Fibroblast of gingiva (primary cell): ENCODE results near the gene COL18A1.

Experiments used
- DNase-seq: peaks from one replicate; pipeline ENCODE4 v3.0.0-alpha.2; 2011; ENCODE audit warnings: low read depth

The COL18A1 gene

DNA sequence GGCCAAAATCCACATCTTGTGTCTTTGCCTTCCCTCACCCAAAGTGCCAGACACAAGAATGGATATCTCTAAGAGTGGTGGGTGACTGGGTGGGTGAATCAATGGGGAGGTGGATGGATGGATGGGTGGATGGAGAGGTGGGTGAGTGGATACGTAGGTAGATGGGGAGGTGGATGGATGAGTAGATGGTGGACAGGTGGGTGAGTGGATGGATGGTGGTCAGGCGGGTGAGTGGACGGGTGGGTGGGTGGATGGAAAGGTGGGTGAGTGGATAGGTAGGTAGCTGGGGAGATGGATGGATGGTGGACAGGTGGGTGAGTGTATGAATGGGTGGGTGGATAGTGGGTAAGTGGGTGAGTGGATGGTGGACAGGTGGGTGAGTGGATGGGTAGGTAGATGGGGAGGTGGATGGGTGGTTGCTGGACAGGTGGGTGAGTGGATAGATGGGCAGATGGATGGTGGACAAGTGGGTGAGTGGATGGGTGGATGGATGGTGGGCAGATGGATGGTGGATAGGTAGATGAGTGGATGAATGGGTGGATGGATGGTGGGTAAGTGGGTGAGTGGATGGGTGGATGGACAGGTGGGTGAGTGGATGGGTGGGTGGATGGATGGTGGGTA, 103.0 kb downstream of the COL18A1 start:
- no peak for DNase-seq

DNA sequence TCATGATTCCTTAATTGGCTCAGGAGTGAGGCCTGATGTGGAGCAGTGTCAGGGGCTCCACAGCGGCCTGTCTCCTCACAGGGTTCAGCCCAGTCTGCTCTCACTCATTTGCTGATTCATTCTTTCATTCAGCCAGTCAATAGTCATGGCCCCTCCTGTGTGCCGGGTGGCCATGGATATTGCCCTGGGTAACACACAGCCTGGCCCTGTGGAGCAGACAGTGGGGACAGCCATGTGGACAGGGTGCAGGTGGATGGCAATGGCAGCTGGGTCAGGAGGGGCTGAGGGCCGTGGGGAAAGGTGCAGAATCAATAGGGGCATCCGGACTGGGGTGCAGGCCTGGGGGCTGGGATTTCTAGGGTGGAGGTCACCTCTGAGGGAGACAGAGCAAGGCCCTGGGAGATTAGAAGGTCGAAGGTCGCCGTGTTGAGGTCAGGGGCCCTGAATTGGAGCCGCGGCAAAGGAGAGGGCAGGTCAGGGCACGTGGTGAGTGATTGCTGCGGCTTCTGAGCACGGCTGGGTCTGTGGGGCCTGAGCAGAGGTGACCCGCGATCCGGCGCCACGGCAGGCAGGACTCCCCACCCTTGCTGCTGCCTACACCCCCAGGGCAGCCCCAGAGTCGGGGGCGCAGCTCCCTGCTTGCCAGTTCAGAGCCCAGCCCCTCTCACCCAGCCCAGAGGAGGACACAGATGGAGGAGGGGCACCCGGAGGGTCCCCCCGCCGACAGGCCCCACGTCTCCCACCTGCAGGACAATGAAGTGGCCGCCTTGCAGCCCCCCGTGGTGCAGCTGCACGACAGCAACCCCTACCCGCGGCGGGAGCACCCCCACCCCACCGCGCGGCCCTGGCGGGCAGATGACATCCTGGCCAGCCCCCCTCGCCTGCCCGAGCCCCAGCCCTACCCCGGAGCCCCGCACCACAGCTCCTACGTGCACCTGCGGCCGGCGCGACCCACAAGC, 103.9 kb downstream of the COL18A1 start:
- DNase-seq, result no peak

DNA sequence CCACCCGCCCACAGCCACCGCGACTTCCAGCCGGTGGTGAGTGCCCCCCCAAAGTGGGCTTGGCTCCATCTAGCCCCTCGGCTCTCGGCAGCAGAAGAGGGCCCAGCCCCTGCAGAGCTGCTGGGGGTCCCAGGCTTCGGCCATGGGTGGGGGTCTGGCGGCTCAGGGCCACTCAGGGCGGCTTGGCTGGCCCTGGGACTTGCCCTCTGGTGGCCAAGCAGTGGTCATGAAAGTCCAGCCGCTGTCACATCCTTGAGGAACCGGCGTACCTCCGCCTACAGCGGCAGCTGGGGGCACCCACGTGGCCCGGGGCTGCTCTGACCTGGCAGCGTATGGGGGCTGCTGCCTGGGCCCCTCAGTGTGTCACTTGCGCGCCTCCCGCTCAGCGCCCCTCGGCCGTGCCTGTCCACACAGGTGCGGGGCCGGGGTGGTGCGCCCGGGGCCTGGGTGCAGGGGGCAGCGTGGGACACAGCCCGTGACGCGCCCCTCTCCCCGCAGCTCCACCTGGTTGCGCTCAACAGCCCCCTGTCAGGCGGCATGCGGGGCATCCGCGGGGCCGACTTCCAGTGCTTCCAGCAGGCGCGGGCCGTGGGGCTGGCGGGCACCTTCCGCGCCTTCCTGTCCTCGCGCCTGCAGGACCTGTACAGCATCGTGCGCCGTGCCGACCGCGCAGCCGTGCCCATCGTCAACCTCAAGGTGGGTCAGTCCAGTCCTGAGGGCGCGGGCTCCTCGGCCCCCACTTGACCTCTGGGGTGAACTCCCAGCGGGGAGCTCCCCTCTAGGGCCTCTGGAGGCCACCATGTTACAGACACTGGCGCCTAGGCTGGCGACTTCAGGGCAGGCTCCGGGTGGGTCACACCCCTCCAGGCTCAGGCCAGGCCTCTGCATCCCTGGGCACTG, 104.9 kb downstream of the COL18A1 start:
- no peak for DNase-seq

DNA sequence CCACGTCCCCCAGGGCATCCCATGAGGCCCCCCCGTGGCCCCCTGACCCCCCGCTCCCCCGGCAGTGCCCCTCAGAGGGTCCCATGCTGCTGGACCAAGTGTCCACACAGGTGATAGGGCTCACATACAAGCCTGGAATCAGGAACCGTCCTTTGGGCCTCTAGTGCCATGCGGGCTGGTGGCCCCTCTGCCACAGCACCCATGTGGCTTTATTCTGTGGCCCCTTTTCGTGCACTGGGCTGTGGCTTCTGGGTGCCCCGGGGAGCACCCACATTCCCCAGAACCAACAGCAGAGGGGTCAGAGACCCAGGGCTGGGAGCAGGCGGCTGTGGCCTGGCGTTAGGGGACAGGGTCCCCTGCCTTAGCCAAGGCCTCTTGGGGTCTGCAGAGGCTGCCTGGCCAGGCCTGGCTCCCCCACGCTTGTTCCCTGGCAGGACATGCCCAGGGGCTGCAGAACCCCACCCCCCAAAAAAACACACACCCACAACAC, 105.5 kb downstream of the COL18A1 start:
- no peak for DNase-seq

DNA sequence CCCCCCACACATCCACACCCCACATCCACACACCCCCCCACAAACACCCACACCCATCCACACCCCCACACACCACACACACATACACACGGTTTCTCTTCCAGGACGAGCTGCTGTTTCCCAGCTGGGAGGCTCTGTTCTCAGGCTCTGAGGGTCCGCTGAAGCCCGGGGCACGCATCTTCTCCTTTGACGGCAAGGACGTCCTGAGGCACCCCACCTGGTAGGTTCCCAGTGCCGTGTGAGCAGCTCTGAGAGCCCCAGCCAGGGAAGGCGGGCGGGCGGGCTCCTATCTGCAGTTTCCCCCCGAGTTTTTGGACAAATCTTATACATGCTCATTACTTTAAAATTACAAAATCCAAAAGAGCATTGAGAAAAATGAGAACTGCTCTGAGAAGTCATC, 106.0 kb downstream of the COL18A1 start:
- DNase-seq, result no peak

DNA sequence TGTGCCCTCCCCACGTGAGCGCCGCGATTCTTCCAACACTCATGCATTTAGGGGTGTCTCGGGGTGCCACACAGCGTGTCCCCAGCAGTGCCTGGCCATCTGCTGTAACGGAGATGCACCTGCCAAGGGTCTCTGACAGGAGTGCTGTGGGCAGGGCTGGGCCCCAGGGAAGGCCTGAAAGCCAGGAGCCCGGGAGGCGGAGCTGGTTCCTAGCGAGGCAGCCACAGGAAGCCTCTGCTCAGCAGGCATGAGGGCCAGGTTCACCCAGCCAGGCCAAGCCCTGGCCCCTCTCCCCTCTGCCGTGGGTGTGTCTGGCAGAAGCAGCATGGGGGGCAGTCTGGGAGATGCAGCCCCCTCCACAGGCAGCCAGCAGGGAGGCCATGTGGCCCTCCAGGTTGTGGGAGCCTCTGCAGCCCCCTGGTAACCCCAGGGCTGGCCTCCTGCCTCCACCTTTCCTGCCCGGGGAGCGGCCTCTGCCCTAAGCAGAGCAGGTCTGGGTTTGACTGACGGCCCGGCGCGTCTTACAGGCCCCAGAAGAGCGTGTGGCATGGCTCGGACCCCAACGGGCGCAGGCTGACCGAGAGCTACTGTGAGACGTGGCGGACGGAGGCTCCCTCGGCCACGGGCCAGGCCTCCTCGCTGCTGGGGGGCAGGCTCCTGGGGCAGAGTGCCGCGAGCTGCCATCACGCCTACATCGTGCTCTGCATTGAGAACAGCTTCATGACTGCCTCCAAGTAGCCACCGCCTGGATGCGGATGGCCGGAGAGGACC, 106.9 kb downstream of the COL18A1 start:
- no peak for DNase-seq

DNA sequence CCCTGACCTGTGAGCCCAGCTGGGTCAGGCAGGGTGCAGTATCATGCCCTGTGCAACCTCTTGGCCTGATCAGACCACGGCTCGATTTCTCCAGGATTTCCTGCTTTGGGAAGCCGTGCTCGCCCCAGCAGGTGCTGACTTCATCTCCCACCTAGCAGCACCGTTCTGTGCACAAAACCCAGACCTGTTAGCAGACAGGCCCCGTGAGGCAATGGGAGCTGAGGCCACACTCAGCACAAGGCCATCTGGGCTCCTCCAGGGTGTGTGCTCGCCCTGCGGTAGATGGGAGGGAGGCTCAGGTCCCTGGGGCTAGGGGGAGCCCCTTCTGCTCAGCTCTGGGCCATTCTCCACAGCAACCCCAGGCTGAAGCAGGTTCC, 107.6 kb downstream of the COL18A1 start:
- DNase-seq, result no peak

DNA sequence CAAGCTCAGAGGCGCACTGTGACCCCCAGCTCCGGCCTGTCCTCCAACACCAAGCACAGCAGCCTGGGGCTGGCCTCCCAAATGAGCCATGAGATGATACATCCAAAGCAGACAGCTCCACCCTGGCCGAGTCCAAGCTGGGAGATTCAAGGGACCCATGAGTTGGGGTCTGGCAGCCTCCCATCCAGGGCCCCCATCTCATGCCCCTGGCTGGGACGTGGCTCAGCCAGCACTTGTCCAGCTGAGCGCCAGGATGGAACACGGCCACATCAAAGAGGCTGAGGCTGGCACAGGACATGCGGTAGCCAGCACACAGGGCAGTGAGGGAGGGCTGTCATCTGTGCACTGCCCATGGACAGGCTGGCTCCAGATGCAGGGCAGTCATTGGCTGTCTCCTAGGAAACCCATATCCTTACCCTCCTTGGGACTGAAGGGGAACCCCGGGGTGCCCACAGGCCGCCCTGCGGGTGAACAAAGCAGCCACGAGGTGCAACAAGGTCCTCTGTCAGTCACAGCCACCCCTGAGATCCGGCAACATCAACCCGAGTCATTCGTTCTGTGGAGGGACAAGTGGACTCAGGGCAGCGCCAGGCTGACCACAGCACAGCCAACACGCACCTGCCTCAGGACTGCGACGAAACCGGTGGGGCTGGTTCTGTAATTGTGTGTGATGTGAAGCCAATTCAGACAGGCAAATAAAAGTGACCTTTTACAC, 108.2 kb downstream of the COL18A1 start:
- DNase-seq, result no peak

DNA sequence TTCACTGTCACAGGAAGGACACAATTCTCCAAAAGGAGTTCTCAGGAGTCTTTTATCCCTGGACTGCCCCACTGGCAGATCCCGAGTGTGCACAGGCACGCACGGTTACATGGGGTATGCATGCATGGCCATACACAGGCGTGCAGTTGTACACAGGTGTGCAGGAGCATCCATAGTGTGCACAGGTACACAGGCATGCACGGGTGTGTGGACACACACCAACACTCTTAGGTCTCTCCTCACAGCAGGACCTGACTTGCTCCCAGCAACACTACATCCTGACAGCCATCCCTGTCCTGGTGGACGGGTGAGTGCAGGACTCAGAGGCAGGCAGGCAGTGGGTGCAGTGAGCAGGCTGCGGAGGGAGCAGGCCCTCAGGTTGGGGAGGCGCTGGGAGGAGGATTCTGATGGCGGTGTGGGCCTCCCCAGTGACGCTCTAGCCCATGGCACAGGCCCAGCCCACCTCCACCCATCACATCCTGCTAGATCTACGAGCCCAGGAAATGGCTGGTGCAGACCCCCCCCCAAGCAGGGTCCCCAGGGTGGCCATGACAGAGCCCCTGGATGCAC, 108.9 kb downstream of the COL18A1 start:
- DNase-seq, result no peak

DNA sequence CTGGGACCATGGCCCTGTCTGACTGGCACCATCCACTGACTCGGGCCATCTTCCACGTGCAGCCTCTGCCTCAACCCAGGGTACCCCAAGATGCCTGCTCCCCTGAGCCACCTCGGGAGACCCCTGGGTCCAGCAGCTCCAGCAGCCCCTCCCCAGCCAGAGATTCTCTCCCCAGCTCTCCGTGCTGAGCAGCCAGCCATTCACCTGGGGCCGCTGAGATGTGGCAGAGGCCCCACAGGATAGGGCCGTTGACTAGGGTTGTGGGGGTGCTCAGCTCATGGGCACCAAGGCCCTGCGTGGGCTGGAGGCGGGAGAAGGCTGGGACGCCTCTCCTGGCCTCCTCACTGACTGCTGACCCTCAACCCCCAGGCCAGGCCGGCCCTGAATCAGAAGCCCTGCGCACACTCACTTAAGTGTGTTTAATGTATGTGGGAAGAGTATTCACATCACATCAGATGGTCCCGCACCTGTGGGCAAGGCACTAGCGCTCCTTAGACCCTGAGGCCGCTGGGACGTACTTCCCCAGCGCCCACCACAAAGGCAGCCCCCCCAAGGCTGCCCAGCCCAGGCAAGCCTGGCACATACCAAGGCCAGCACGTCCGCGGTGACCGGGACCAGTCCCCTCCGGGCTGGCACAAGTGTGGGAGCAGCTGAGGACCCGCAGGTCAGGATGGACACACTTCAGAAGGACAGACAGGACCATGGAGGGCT, 109.5 kb downstream of the COL18A1 start:
- no peak for DNase-seq

DNA sequence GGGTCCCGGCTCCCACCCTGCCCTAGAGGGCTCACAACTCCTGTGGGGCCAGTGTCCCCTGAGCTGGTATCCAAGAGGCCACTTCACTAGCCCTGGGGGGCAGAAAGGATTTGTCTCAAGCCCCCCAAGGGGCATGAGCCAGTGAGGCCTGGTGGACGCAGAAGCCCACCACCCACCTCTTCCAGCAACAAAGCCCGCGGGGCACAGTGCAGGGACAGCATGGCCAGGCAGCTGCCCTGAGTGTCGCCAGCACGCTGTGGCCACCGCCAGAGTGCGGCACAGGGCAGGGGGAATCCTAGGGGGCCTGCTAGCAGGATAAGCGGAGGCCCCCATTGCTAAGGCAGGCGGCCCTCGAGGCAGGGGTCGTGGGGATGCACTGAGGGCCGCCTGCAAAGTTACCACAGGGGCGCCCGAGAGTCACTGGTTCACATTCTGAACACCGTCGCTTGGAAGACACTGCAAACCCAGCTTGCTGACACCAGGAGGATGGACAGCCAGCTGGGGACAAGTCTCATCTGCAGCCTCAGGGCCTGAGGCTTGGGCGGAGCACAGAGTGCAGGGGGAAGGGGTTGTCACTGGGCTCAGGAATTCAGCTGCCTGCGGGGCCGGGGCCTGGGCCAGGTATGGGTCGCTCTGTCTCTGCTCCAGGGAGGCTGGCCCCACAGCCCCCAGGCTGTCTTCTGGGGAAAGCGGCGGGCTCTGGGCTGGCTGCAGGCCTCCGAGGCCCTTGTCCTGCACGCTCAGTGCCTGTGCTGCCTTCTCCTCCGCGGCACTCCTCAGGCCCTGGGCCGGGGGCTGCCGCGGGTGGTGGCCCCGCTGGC, 110.5 kb downstream of the COL18A1 start:
- no peak for DNase-seq

DNA sequence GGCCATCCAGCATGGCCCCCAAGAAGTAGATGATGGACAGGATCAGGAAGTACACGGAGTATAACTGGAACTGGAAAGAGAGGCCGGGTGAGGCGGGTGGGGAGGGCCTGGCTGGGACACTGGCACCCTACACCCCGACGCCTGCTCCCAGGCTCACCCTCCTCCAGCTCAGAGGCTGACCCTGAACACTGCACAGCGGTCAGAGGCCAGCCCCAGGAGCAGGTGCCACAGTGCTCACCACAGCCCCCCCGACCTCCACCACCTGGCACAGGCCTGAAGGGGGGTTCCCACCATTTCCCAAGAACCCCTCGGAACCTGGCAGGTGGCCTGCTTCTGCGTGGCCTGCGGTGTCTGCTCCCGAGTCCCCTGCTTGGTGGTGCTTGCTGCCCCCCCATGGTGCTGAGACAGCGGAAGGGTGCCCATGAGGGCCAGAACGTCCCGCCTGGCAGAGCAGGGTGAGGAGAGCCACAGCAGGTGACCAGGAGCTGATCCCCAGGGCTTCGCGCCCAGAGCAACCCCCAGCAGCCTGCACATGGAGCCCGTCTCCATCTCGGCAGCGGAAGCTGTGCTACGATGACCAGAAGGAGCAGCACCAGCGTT, 111.2 kb downstream of the COL18A1 start:
- DNase-seq, result no peak

DNA sequence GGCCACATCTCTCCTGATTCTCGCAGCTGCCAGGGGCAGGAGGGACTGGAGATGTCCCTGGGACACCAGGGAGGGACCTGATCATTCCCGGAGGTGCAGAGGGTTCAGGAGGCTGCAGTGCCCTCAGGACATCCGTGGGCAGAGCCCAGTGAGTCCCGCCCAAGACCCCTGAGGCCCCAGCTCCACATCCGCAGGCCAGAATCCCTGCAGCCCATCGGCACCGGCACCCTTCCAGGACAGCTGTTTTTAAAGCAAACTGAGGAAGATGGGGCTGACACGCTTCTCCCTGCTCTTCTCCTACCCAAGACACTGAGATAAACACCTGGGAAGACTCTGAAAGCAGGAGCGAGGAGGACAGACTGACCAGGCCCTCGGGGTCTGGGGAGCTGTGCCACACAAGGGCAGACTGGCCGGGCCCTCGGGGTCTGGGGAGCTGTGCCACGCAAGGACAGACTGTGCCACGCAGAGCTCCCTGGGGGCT, 111.7 kb downstream of the COL18A1 start:
- no peak for DNase-seq

DNA sequence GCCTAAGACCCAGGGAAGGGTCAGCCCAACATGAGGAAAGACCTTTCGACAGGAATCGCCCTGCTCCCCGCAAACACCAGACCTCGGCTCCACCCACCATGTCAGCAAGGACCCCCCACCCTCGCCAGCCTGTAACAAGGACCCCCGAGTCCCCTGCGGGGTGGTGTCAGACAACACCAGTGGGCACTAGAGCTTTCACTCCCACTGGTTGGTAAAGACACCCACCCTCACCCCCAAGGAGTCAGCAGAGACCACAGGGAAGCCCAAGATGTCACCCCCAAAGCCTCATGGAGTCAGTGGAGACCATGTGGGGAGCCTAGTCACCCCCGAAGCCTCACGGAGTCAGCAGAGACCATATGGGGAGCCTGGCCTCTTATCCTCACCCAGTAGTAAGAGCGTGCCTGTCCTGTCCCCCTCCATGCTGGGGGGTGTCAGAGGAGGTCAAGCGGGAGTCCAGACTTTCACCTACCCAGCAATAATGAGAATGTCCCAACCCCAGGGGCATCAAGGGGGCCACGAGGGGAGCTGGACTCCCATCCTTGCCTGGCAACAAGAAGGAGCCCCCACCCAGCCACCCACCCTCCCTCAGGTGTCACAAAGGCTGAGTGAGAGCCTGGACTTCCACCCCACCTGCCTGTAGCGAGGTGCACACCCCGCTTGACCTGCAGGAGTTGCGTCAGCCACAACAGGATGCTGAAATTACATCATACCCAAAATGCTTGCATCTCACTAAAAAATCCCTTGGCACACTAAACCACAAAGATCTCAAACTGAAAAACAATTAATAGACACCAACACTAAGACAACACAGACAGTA, 112.5 kb downstream of the COL18A1 start:
- no peak for DNase-seq

DNA sequence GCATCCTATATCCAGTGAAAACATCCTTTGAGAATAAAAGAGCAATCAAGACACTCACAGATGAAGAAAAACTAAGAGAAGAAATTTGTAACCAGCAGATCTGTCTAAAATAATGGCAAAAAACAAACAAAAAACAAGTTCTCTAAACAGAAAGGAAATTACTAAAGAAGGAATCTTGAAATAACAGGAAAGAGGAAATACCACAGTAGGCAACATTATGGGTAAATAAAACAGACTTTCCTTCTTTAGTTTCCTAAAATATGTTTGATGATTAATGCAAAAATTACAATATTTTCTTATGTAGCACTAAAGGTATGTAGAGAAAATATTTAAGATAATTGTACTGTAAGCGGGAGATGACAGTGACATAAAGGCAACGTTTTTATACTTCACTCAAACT, 113.8 kb downstream of the COL18A1 start:
- no peak for DNase-seq

DNA sequence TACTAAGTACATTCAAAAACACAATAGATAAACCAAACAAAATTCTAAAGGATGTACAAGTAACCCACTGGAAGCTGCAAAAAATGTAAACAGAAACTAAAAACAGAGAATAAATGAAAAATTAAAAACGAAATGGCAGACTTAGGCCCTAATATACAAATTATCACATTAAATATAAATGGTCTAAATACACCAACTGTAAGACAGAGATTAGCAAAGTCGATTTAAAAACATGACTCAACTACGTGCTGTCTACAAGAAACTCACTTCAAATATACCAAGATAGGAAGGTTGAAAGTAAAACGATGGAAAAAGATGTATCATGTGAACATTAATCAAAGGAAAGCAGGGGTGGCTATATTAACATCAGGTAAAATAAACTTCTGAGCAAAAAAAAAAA, 114.2 kb downstream of the COL18A1 start:
- no peak for DNase-seq

DNA sequence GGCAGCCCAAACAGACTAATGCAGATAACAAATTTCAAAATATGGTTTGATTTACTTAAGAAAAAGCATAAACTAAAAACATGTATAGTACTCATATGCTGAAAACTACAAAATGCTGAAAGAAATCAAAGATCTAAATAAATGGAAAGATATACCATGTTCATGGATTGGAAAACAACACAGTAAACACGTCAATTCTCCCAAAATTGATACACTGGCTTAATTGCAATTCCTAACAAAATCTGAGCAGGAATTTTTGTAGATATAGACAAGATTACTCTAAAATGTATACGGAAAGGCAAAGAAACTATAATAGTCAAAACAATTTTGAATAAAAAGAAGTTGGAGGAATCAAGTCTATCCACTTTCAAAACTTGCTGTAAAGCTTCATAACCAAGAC, 116.3 kb downstream of the COL18A1 start:
- no peak for DNase-seq

DNA sequence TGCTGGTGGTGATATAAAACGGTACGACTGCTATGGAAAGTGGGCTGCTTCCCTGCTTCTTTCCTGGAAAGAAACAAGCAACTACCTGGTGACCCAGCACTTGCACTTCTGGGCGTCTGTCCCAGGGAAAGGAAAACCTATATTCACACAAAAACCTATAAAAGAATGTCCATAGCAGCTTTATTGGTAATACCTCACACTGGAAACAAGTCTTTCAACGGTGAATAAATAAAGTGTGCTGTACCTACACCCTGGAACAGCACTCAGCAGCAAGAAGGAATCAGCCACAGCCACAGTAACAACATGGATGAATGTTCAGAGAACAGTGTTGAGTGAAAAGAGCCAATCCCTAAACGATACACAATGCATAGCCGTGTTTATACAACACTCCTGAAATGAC, 117.4 kb downstream of the COL18A1 start:
- no peak for DNase-seq
